ENCODE results near the gene PPIF. TPM values are rescaled to one million over a fixed set of nuclear protein-coding genes. Genes with fewer than 3 reads are reported as not detected.
A peak's percentile ranks its signal among the peaks of the same experiment; 100 is the strongest.
"Not testable (repeated sequence)": the region's sequence is repeated elsewhere in the genome, so short reads cannot be mapped to it uniquely, and the experiment has no call there.

PPIF gene
- total RNA-seq, 2 donors from 2014 or later = 50.4 to 51.0 TPM

- no peak overlapping the region for H3K27ac ChIP-seq (ENCODE audit: low read depth, low read length)
- H3K9me3 ChIP-seq (ENCODE audit: control insufficient read depth, low read length) = no peaks in the 10 kb centered on the region
- Mint-ChIP-seq H3K27ac (peak overlapping the region; percentile 14), H3K27me3 (ENCODE audit: insufficient read depth) (no peaks in the 10 kb centered on the region), H3K9me3 (peaks cover 12% of the 10 kb centered on the region), H3K4me3 (no peak overlapping the region), H3K36me3 (ENCODE audit: low read depth) (peaks cover 3% of the 10 kb centered on the region), H3K4me1 (peaks cover 17% of the 10 kb centered on the region)
- H3K36me3 ChIP-seq (ENCODE audit: control insufficient read depth, insufficient read depth, low read length) = no peaks in the 10 kb centered on the region
- peaks cover 8% of the 10 kb centered on the region for H3K4me1 ChIP-seq (ENCODE audit: control insufficient read depth, insufficient read depth, low read length)
- H3K27me3 ChIP-seq (ENCODE audit: control insufficient read depth, insufficient read depth, low read length, poor library complexity, severe bottlenecking) = no peaks in the 10 kb centered on the region
- DNase-seq = no peak
- TF ChIP-seq, protein P1, sequence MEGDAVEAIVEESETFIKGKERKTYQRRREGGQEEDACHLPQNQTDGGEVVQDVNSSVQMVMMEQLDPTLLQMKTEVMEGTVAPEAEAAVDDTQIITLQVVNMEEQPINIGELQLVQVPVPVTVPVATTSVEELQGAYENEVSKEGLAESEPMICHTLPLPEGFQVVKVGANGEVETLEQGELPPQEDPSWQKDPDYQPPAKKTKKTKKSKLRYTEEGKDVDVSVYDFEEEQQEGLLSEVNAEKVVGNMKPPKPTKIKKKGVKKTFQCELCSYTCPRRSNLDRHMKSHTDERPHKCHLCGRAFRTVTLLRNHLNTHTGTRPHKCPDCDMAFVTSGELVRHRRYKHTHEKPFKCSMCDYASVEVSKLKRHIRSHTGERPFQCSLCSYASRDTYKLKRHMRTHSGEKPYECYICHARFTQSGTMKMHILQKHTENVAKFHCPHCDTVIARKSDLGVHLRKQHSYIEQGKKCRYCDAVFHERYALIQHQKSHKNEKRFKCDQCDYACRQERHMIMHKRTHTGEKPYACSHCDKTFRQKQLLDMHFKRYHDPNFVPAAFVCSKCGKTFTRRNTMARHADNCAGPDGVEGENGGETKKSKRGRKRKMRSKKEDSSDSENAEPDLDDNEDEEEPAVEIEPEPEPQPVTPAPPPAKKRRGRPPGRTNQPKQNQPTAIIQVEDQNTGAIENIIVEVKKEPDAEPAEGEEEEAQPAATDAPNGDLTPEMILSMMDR (conservative IDR thresholded peaks at IDR 0.05) = no peak
- H3K9ac ChIP-seq (ENCODE audit: extremely low read depth, low read length, poor library complexity, severe bottlenecking) = no peak overlapping the region
- 83 to 84% methylated on average over 2 to 13 of the region's 13 CpGs for WGBS, 2 experiments (ENCODE audit: insufficient coverage in 1 of 2, insufficient read length in 1 of 2)
- no peak overlapping the region for H3K4me3 ChIP-seq (ENCODE audit: low read length)
These were observed 11.6 kb upstream of the PPIF start for GRCh38 chr10:79335470-79336235.

- Mint-ChIP-seq H3K9me3 (peaks cover 12% of the 10 kb centered on the region), H3K4me3 (no peak overlapping the region), H3K36me3 (ENCODE audit: low read depth) (peaks cover 3% of the 10 kb centered on the region), H3K27me3 (ENCODE audit: insufficient read depth) (no peaks in the 10 kb centered on the region), H3K27ac (peak overlapping the region; percentile 36), H3K4me1 (peaks cover 17% of the 10 kb centered on the region)
- TF ChIP-seq, protein P1 (conservative IDR thresholded peaks at IDR 0.05) = no peak
- Histone ChIP-seq H3K9ac (ENCODE audit: extremely low read depth, low read length, poor library complexity, severe bottlenecking) (no peak overlapping the region), H3K27me3 (ENCODE audit: control insufficient read depth, insufficient read depth, low read length, poor library complexity, severe bottlenecking) (no peaks in the 10 kb centered on the region), H3K4me1 (ENCODE audit: control insufficient read depth, insufficient read depth, low read length) (peaks cover 8% of the 10 kb centered on the region), H3K36me3 (ENCODE audit: control insufficient read depth, insufficient read depth, low read length) (no peaks in the 10 kb centered on the region), H3K4me3 (ENCODE audit: low read length) (no peak overlapping the region), H3K9me3 (ENCODE audit: control insufficient read depth, low read length) (no peaks in the 10 kb centered on the region), H3K27ac (ENCODE audit: low read depth, low read length) (no peak overlapping the region)
- no peak for DNase-seq
- WGBS, 2 experiments (ENCODE audit: insufficient coverage in 1 of 2, insufficient read length in 1 of 2) = 87% methylated on average over 2 to 3 of the region's 3 CpGs
These were observed 11.0 kb upstream of the PPIF start for GRCh38 chr10:79336276-79336675.

GRCh38 chr10:79336739-79337138 is 10.5 kb upstream of the PPIF start:
- Mint-ChIP-seq H3K4me1 (peaks cover 17% of the 10 kb centered on the region), H3K27me3 (ENCODE audit: insufficient read depth) (no peaks in the 10 kb centered on the region), H3K36me3 (ENCODE audit: low read depth) (peaks cover 3% of the 10 kb centered on the region), H3K9me3 (peaks cover 11% of the 10 kb centered on the region), H3K27ac (no peak overlapping the region), H3K4me3 (no peak overlapping the region)
- no peak overlapping the region for H3K9ac ChIP-seq (ENCODE audit: extremely low read depth, low read length, poor library complexity, severe bottlenecking)
- H3K4me1 ChIP-seq (ENCODE audit: control insufficient read depth, insufficient read depth, low read length) = peaks cover 8% of the 10 kb centered on the region
- H3K27me3 ChIP-seq (ENCODE audit: control insufficient read depth, insufficient read depth, low read length, poor library complexity, severe bottlenecking) = no peaks in the 10 kb centered on the region
- H3K9me3 ChIP-seq (ENCODE audit: control insufficient read depth, low read length) = no peaks in the 10 kb centered on the region
- H3K4me3 ChIP-seq (ENCODE audit: low read length) = no peak overlapping the region
- TF ChIP-seq, protein P1 (conservative IDR thresholded peaks at IDR 0.05) = no peak
- WGBS, 2 experiments (ENCODE audit: insufficient coverage in 1 of 2, insufficient read length in 1 of 2) = 58 to 61% methylated on average over 6 to 7 of the region's 7 CpGs
- no peaks in the 10 kb centered on the region for H3K36me3 ChIP-seq (ENCODE audit: control insufficient read depth, insufficient read depth, low read length)
- peak; percentile 80 for DNase-seq
- no peak overlapping the region for H3K27ac ChIP-seq (ENCODE audit: low read depth, low read length)

DNA sequence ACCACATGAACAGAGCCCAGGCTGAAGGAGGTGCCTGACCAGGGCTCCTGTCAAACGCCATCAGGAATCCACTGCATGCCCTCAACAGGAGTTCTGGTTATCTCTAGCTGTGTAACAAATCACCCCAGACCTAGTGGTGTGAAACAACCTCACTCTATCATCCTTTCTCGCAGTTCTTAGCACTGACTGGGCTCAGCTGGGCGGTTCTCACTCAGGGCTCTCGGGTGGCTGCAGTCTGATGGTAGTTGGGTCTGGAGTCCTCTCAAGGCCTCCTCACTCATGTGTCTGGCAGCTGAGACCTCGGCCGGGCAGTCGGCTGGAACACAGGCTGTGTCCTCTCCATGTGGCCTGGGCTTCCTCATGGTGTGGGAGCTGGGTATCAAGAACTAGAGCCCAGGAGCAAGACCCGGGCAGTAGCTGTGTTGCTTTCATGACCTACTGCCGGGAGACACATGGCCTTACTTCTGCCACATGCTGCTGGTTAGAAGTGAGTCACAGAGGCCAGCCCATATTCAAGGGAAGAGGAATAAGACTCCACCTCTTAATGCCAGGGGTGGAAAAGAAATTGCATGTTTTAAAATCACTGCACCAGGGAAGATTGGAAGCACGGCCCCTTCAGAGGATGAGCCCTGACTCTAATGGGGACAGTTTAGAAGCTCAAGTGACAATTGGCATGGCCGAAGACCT is 9.3 kb upstream of the PPIF start:
- not testable (repeated sequence) for H3K27ac Mint-ChIP-seq; H3K9ac ChIP-seq (ENCODE audit: extremely low read depth, low read length, poor library complexity, severe bottlenecking); H3K4me1 ChIP-seq (ENCODE audit: control insufficient read depth, insufficient read depth, low read length); H3K9me3 ChIP-seq (ENCODE audit: control insufficient read depth, low read length); H3K36me3 Mint-ChIP-seq (ENCODE audit: low read depth); DNase-seq; H3K4me3 Mint-ChIP-seq; H3K36me3 ChIP-seq (ENCODE audit: control insufficient read depth, insufficient read depth, low read length); H3K27me3 ChIP-seq (ENCODE audit: control insufficient read depth, insufficient read depth, low read length, poor library complexity, severe bottlenecking); H3K27me3 Mint-ChIP-seq (ENCODE audit: insufficient read depth); H3K27ac ChIP-seq (ENCODE audit: low read depth, low read length); H3K4me3 ChIP-seq (ENCODE audit: low read length); H3K9me3 Mint-ChIP-seq
- 75 to 95% methylated on average over 1 to 4 of the region's 11 CpGs for WGBS, 2 experiments (ENCODE audit: insufficient coverage in 1 of 2, insufficient read length in 1 of 2)
- peaks cover 17% of the 10 kb centered on the region for H3K4me1 Mint-ChIP-seq

Data from endodermal cell (in vitro differentiated cells).